ENCODE data around the gene ZGPAT. TPM values are rescaled to one million over a fixed set of nuclear protein-coding genes. Genes with fewer than 3 reads are reported as not detected.
A peak's percentile ranks its signal among the peaks of the same experiment; 100 is the strongest.

Gene ZGPAT
- total and polyA plus RNA-seq, 2 of the 13 experiments (the other 11 are each of a cell fraction or from before 2014, with no cell fraction given): 23.0 to 41.9 TPM

DNA sequence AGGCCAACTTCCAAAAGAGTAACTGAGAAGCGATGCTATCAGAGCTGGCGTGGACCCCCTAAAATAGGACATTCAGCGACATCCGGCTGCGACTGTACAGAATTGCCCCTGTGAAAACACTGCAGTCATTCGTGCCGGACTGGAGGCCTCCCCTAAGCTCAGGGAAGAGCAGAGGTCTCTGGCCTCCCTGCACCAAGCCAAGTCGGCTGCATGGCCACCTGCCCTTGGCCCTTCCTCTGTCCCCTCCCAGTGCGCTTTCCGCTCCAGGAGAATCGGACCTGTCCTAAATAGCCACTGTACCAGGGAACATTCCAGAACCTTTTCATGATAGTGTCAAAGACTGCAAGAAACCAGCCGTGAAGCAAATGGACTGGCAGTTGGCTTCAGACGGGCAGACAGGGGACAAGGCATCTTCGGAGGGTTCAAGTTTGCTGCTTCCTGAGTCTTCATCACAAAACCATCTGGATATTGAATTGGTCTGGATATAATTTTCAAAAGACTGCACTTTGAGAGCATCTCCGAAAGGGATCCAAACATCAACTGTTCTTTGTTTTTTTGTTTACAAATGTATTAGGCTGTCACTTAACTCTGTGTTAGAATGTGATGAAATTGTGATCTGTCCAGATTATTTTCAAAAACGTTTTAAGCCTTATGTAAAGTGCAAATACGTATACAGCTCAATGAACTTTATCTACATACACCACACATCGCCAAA, 48.3 kb downstream of the ZGPAT start (continued):
- TF ChIP-seq ZBTB37 (CRISPR knock-in tag; IDR thresholded peaks at IDR 0.05) (no peak), TIGD3 (CRISPR knock-in tag; IDR thresholded peaks at IDR 0.05; ENCODE audit: borderline replicate concordance) (no peak), GPBP1L1 (CRISPR knock-in tag; IDR thresholded peaks at IDR 0.05) (no peak), ZMYM3 (CRISPR knock-in tag; IDR thresholded peaks at IDR 0.05) (no peak), THAP11 (CRISPR knock-in tag; IDR thresholded peaks at IDR 0.05) (no peak), ZBTB20 (CRISPR knock-in tag; IDR thresholded peaks at IDR 0.05; ENCODE audit: borderline replicate concordance, low read depth) (no peak), SETDB1 (CRISPR knock-in tag; IDR thresholded peaks at IDR 0.05; ENCODE audit: borderline replicate concordance) (0 out of 2 replicates have a peak, but pooled peaks have one; percentile 60), TBL1XR1 (IDR thresholded peaks at IDR 0.05; ENCODE audit: borderline replicate concordance, low read length, partially characterized antibody) (no peak), CTCF (CRISPR knock-in tag; IDR thresholded peaks at IDR 0.05) (0 out of 2 replicates have a peak, but pooled peaks have one; percentile 22), ATF2 (CRISPR knock-in tag; IDR thresholded peaks at IDR 0.05) (0 out of 2 replicates have a peak, but pooled peaks have one; percentile 14), ARNTL (CRISPR knock-in tag; IDR thresholded peaks at IDR 0.05) (no peak), PITX1 (CRISPR knock-in tag; IDR thresholded peaks at IDR 0.05) (peak; percentile 42; the same call in 1 of the 2 replicates), RXRA (CRISPR knock-in tag; IDR thresholded peaks at IDR 0.05) (no peak), ZNF550 (CRISPR knock-in tag; IDR thresholded peaks at IDR 0.05; ENCODE audit: borderline replicate concordance) (0 out of 2 replicates have a peak, but pooled peaks have one; percentile 45)
- TF ChIP-seq, protein P1, sequence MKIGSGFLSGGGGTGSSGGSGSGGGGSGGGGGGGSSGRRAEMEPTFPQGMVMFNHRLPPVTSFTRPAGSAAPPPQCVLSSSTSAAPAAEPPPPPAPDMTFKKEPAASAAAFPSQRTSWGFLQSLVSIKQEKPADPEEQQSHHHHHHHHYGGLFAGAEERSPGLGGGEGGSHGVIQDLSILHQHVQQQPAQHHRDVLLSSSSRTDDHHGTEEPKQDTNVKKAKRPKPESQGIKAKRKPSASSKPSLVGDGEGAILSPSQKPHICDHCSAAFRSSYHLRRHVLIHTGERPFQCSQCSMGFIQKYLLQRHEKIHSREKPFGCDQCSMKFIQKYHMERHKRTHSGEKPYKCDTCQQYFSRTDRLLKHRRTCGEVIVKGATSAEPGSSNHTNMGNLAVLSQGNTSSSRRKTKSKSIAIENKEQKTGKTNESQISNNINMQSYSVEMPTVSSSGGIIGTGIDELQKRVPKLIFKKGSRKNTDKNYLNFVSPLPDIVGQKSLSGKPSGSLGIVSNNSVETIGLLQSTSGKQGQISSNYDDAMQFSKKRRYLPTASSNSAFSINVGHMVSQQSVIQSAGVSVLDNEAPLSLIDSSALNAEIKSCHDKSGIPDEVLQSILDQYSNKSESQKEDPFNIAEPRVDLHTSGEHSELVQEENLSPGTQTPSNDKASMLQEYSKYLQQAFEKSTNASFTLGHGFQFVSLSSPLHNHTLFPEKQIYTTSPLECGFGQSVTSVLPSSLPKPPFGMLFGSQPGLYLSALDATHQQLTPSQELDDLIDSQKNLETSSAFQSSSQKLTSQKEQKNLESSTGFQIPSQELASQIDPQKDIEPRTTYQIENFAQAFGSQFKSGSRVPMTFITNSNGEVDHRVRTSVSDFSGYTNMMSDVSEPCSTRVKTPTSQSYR (CRISPR knock-in tag; IDR thresholded peaks at IDR 0.05; ENCODE audit: borderline replicate concordance): no peak
- TF ChIP-seq, protein P2, sequence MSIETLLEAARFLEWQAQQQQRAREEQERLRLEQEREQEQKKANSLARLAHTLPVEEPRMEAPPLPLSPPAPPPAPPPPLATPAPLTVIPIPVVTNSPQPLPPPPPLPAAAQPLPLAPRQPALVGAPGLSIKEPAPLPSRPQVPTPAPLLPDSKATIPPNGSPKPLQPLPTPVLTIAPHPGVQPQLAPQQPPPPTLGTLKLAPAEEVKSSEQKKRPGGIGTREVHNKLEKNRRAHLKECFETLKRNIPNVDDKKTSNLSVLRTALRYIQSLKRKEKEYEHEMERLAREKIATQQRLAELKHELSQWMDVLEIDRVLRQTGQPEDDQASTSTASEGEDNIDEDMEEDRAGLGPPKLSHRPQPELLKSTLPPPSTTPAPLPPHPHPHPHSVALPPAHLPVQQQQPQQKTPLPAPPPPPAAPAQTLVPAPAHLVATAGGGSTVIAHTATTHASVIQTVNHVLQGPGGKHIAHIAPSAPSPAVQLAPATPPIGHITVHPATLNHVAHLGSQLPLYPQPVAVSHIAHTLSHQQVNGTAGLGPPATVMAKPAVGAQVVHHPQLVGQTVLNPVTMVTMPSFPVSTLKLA (IDR thresholded peaks at IDR 0.05): no peak
